ENCODE measurements around the gene SLC22A1.

Gene SLC22A1

DNA sequence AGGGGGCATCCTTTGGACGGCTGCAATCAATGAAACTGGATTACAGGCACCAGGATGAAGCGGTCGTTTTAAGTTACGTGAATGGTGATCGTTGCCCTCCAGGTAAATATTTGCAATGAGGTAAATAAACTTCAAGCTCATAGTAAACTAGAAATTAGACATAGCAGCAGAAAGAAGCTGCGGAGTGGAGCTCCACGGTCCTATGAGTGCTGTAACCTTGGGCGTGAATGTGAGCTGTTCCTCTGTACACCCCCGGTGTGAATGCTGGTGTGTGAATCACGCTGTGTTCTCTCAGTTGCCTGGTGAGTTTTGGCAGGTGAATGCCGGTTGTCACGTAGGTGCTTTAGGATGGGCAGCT is 42.0 kb upstream of the SLC22A1 start:
- DNase-seq (ENCODE audit: low spot score): no peak
- in situ Hi-C loops (cut with MboI; ENCODE audit: low pct_unique_long_range_greater_than_20kb, low sequenced_read_pairs, unreplicated experiment): no loop called here
- TF ChIP-seq CTCF (IDR thresholded peaks at IDR 0.05; ENCODE audit: extremely low read depth, insufficient read depth, missing control alignments): no peak

- DNase-seq (ENCODE audit: low spot score): no peak
- in situ Hi-C loops (cut with MboI; ENCODE audit: low pct_unique_long_range_greater_than_20kb, low sequenced_read_pairs, unreplicated experiment): no loop called here
- no peak for TF ChIP-seq CTCF (IDR thresholded peaks at IDR 0.05; ENCODE audit: extremely low read depth, insufficient read depth, missing control alignments)
These were observed 41.5 kb upstream of the SLC22A1 start for GRCh38 chr6:160080097-160080496.

DNA sequence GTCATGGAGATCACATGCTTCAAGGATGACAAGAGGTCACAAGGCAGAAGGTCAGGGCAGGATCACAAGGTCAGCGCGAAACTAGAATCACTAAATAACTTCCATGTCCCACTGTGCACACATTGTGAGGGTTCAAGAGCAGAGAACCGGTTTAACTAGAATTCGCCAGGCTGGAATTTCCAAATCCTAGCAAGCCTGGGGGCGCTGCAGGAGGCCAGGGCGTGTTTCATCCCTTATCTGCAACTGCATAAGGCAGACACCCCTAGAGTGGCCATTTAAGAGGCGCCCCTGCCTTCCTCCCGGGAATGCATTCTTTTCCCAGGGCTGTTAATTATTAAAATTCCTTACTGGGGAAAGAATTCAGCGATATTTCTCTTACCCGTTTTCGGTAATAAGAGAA is 40.2 kb upstream of the SLC22A1 start:
- TF ChIP-seq CTCF (IDR thresholded peaks at IDR 0.05; ENCODE audit: extremely low read depth, insufficient read depth, missing control alignments): no peak
- in situ Hi-C loops (cut with MboI; ENCODE audit: low pct_unique_long_range_greater_than_20kb, low sequenced_read_pairs, unreplicated experiment): no loop called here
- no peak for DNase-seq (ENCODE audit: low spot score)

GRCh38 chr6:160082627-160083026 is 39.0 kb upstream of the SLC22A1 start:
- in situ Hi-C loops (cut with MboI; ENCODE audit: low pct_unique_long_range_greater_than_20kb, low sequenced_read_pairs, unreplicated experiment): no loop called here
- no peak for TF ChIP-seq CTCF (IDR thresholded peaks at IDR 0.05; ENCODE audit: extremely low read depth, insufficient read depth, missing control alignments)
- no peak for DNase-seq (ENCODE audit: low spot score)

GRCh38 chr6:160084198-160084776 is 37.3 kb upstream of the SLC22A1 start:
- in situ Hi-C loops (cut with MboI; ENCODE audit: low pct_unique_long_range_greater_than_20kb, low sequenced_read_pairs, unreplicated experiment): no loop called here
- TF ChIP-seq CTCF (IDR thresholded peaks at IDR 0.05; ENCODE audit: extremely low read depth, insufficient read depth, missing control alignments): no peak

GRCh38 chr6:160085226-160085625 is 36.4 kb upstream of the SLC22A1 start:
- in situ Hi-C loops (cut with MboI; ENCODE audit: low pct_unique_long_range_greater_than_20kb, low sequenced_read_pairs, unreplicated experiment): no loop called here
- DNase-seq (ENCODE audit: low spot score): no peak
- no peak for TF ChIP-seq CTCF (IDR thresholded peaks at IDR 0.05; ENCODE audit: extremely low read depth, insufficient read depth, missing control alignments)

More at GRCh38 chr6:160084198-160084776, 37.3 kb upstream of the SLC22A1 start:
- DNase-seq (ENCODE audit: low spot score): no peak

Measured in GM13977 (cell line).